Fibroblast of skin of left quadriceps (primary cell): ENCODE data around the gene CDH15.
"Not testable (repeated sequence)": the region's sequence is repeated elsewhere in the genome, so short reads cannot be mapped to it uniquely, and the experiment has no call there.

Experiments
- DNase-seq, 2 experiments: peaks; one replicate each; pipeline ENCODE4 v3.0.0-alpha.2; 2013; ENCODE audit warnings: low read depth in 2 of 2

The CDH15 gene

GRCh38 chr16:89187770-89188392, 16.3 kb downstream of the CDH15 start:
- no peak for DNase-seq

GRCh38 chr16:89188471-89189357, 17.2 kb downstream of the CDH15 start:
- DNase-seq = not testable (repeated sequence)

- DNase-seq = no peak
Observed at GRCh38 chr16:89189358-89190025, 17.9 kb downstream of the CDH15 start.

- no peak for DNase-seq
Observed at GRCh38 chr16:89190150-89190958, 18.8 kb downstream of the CDH15 start.

DNA sequence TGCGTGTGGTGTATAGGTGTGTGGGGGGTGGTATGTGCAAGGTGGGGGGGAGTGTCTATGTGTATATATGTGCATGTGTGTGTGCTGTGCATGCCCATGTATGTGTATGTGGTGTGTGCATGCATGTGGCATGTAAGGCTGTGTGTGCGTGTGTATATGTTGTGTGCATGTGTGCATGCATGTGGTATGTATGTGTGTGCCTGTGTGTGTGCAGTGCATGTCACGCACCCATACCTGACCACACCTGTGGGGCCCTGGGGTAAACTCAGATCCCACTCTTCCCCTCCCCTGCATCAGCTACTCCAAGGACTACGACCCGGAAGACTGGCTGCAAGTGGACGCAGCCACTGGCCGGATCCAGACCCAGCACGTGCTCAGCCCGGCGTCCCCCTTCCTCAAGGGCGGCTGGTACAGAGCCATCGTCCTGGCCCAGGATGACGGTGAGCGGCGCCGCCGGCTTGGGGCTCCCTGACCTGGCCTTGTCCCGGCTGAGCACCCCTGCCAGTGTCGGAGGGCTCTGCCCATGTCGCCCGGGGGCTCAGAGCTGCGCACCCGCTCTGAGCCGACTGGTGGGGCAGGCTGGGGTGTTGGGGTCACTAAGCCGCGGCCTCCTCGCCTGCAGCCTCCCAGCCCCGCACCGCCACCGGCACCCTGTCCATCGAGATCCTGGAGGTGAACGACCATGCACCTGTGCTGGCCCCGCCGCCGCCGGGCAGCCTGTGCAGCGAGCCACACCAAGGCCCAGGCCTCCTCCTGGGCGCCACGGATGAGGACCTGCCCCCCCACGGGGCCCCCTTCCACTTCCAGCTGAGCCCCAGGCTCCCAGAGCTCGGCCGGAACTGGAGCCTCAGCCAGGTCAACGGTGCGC, 19.7 kb downstream of the CDH15 start:
- DNase-seq = no peak

GRCh38 chr16:89191901-89192185, 20.3 kb downstream of the CDH15 start:
- no peak for DNase-seq

GRCh38 chr16:89192186-89192955, 20.8 kb downstream of the CDH15 start:
- DNase-seq = peak; percentile 84

GRCh38 chr16:89192956-89193575, 21.5 kb downstream of the CDH15 start:
- DNase-seq = peak; percentile 68 to 73

DNA sequence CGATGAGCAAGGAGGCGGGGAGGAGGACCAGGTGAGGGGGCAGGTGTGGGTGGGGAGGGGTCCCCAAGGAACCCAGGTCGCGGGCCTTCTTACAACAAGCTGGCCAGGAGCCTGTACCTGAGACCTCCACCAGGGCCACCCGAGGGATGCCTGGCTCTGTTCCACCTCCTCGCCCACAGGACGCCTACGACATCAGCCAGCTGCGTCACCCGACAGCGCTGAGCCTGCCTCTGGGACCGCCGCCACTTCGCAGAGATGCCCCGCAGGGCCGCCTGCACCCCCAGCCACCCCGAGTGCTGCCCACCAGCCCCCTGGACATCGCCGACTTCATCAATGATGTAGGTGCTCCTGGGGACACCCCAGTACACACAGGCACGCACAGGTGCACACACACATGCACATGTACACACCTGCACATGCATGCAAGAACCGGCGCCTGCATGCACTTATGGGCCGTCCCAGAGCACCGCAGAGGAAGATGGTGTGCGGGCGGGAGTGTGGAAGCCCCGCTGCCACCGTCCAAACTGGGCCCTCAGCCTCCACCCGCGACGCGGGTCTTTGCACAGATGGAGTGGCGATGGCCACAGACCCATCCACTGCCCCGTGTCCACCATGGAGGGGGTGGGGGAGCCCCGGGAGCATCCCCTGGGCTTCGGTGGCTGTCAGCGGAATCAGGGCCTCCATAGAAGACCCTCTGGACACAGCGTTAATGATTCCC, 22.2 kb downstream of the CDH15 start:
- DNase-seq = no peak

DNA sequence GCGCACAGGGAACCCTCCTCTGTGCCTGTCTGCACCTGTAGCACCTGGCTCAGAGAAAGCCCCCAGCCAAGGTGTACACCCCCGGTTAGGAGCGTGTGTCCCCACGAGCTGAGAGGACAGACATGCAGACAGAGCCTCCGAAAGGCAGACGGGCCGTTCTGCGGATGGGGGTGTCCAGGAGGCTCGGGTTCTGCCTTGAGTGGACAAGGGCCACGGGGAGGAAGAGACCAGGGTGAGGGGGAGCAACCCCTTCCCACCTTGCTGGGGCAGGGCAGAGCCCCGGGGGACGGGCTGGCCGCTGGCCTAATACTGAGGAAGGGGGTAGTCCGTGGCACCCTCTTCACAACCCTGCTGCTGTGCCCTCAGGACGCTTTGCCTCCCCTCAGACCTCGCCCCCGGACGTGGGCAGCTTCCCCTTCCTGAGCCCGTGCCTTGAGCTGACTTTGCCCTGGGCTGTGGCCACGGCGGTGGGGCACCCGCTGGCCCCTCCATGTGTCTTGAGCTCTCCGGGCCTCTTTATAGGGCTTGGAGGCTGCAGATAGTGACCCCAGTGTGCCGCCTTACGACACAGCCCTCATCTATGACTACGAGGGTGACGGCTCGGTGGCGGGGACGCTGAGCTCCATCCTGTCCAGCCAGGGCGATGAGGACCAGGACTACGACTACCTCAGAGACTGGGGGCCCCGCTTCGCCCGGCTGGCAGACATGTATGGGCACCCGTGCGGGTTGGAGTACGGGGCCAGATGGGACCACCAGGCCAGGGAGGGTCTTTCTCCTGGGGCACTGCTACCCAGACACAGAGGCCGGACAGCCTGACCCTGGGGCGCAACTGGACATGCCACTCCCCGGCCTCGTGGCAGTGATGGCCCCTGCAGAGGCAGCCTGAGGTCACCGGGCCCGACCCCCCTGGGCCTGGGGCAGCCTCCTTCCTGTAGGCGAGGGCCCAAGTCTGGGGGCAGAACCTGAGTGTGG, 23.1 kb downstream of the CDH15 start:
- no peak for DNase-seq

DNA sequence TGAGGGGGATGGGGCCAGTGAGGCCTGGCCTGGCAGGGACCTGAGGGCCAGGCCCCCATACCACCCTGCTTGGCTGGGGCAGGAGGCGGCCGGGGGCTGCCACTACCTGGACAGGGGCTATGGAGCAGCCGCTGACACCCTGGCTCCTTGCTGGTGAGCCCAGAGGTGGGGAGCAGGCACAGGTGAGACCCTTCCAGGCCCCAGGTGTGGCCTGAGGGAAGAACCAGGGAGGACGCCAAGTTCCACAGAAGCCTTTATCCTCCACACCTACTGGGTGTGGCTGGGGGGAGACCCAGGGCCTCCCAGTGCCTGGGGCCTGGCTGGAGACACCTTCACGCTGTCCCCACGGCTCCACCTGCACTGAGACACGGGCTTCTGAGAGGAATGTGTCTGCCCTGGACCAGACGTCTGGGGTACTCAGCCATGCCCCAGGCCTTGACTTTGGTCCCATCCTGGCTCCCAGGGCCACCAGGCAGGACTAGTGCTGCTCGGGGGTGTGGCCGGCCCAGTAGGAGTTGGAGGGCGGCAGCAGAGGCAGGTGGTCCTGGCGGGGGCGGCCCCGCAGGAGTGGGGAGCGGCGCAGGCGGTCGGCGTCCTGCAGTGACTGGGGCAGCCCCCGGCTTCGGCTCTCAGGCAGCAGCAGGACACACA, 24.1 kb downstream of the CDH15 start:
- no peak for DNase-seq

GRCh38 chr16:89197033-89197632, 25.6 kb downstream of the CDH15 start:
- DNase-seq = no peak

DNA sequence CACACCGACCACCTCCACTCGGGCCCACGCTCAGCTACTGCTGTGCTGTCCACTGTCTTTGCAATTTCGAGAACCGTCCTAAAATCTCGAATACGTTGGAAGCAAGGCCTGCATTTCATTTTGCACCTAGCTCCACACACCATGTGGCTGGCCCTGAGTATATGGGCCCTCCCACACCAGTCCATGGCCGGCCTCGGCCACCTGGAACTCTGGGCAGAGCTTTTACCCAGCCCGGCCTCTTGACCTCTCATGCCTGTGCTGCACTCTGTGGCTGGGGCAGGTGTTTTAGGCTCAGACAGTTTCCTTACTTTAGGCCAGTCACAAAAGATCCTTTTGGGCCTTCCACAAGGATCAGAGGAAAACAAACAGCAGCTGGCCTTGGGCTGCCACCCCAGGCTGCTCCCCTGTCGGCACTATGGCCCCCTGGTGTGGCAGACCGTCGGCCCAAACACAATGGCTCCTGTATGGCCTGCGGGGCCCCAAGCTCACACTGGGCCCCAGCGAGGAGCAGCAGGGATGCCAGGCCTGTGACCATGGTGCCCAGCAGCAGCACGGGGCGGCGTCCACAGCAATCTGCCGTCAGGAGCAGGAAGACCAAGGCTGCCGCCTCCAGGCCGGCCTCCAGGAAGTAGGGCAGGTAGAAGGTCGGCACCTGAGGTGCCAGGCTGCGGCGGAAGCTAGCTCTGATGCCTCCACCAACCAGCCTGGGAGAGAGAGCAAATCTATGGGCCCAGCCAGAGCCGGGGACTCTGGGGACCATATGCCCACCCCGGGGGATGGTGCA, 26.3 kb downstream of the CDH15 start:
- DNase-seq = no peak

- DNase-seq = no peak
Observed at GRCh38 chr16:89198417-89199240, 27.1 kb downstream of the CDH15 start.
